Measurements from ENCODE around the gene FRY. TPM values are rescaled to one million over a fixed set of nuclear protein-coding genes. Genes with fewer than 3 reads are reported as not detected.

The FRY gene
- total and polyA plus RNA-seq, 10 of the 15 experiments (the other 5 are each of a cell fraction or from before 2014, with no cell fraction given) = 0.18 to 1.4 (median 0.30) TPM

DNA sequence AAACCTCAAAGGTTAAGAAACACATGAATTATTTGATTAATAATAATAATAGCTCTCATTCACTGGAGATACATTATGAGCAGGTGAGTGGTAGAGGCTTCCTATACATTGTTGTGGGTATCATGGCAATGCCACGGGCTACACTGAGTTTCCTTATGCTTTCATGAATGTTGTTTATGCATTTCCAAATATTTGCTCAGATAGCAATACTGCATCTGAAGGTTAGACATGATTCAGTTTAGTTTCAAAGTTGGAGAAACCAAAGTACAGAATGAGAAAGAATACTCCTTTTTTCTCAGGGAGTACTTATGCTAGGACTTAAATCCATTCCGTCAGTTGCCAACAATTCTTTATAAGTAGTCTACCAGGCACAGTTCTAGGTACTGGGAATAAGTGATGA, 108.5 kb downstream of the FRY start:
- H3K4me1 ChIP-seq (ENCODE audit: control insufficient read depth, insufficient read depth, low read length) = no peaks in the 10 kb centered on the region
- DNase-seq (ENCODE audit: low read depth, low spot score) (no peak), FAIRE-seq (no peak), ATAC-seq (no peak)
- intact Hi-C loops (cut with micrococcal nuclease; ENCODE audit: unreplicated experiment) = no loop called here
- H3K36me3 ChIP-seq (ENCODE audit: control insufficient read depth in 2 of 2, insufficient read depth in 2 of 2, low read length in 1 of 2) = no peaks in the 10 kb centered on the region
- H3K4me2 ChIP-seq (ENCODE audit: control insufficient read depth, insufficient read depth) = no peak overlapping the region
- H3K27ac ChIP-seq (ENCODE audit: control insufficient read depth, insufficient read depth) = no peak overlapping the region
- RAD21 ChIA-PET (ENCODE audit: unreplicated experiment) = no interaction called here
- H3K4me3 ChIP-seq = no peak overlapping the region
- BruUV-seq (replicated peaks) = no TSS peak
- H3K9ac ChIP-seq (ENCODE audit: control insufficient read depth, insufficient read depth, low read length) = no peak overlapping the region
- no peaks in the 10 kb centered on the region for H3K9me3 ChIP-seq (replicated peaks; ENCODE audit: control insufficient read depth, insufficient read depth, low read length)
- 47% methylated on average over 2 of the region's 2 CpGs for WGBS (ENCODE audit: insufficient coverage, insufficient replicate concordance, low lambda C conversion rate, missing lambda C conversion rate)
- SMC1A ChIA-PET (ENCODE audit: uncharacterized antibody, unreplicated experiment) = no interaction called here
- TF ChIP-seq EP300 (IDR thresholded peaks at IDR 0.05; ENCODE audit: borderline replicate concordance in 1 of 2, control insufficient read depth in 1 of 2, low read depth in 2 of 2, low read length in 2 of 2) = no peak
- TF ChIP-seq YBX1 (IDR thresholded peaks at IDR 0.05) = no peak
- TF ChIP-seq HDAC2 (IDR thresholded peaks at IDR 0.05) = no peak
- no peak for TF ChIP-seq CREB1 (IDR thresholded peaks at IDR 0.05; ENCODE audit: low read depth)
- TF ChIP-seq ZNF274 (IDR thresholded peaks at IDR 0.05; ENCODE audit: insufficient read depth, insufficient read length) = no peak
- no peak for TF ChIP-seq SUPT20H (IDR thresholded peaks at IDR 0.05; ENCODE audit: borderline replicate concordance, control insufficient read depth, low read depth, low read length)
- TF ChIP-seq CHD1 (IDR thresholded peaks at IDR 0.05; ENCODE audit: low read depth, low read length) = no peak
- TF ChIP-seq EED (IDR thresholded peaks at IDR 0.05; ENCODE audit: low read depth) = no peak
- no peak for TF ChIP-seq IRF4 (IDR thresholded peaks at IDR 0.05; ENCODE audit: low read depth, low read length)
- TF ChIP-seq ASH2L (IDR thresholded peaks at IDR 0.05; ENCODE audit: borderline replicate concordance, low read depth) = no peak
- TF ChIP-seq, protein P1, sequence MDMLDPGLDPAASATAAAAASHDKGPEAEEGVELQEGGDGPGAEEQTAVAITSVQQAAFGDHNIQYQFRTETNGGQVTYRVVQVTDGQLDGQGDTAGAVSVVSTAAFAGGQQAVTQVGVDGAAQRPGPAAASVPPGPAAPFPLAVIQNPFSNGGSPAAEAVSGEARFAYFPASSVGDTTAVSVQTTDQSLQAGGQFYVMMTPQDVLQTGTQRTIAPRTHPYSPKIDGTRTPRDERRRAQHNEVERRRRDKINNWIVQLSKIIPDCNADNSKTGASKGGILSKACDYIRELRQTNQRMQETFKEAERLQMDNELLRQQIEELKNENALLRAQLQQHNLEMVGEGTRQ (IDR thresholded peaks at IDR 0.05; ENCODE audit: borderline replicate concordance, low read depth, low read length) = no peak
- TF ChIP-seq, protein P2, sequence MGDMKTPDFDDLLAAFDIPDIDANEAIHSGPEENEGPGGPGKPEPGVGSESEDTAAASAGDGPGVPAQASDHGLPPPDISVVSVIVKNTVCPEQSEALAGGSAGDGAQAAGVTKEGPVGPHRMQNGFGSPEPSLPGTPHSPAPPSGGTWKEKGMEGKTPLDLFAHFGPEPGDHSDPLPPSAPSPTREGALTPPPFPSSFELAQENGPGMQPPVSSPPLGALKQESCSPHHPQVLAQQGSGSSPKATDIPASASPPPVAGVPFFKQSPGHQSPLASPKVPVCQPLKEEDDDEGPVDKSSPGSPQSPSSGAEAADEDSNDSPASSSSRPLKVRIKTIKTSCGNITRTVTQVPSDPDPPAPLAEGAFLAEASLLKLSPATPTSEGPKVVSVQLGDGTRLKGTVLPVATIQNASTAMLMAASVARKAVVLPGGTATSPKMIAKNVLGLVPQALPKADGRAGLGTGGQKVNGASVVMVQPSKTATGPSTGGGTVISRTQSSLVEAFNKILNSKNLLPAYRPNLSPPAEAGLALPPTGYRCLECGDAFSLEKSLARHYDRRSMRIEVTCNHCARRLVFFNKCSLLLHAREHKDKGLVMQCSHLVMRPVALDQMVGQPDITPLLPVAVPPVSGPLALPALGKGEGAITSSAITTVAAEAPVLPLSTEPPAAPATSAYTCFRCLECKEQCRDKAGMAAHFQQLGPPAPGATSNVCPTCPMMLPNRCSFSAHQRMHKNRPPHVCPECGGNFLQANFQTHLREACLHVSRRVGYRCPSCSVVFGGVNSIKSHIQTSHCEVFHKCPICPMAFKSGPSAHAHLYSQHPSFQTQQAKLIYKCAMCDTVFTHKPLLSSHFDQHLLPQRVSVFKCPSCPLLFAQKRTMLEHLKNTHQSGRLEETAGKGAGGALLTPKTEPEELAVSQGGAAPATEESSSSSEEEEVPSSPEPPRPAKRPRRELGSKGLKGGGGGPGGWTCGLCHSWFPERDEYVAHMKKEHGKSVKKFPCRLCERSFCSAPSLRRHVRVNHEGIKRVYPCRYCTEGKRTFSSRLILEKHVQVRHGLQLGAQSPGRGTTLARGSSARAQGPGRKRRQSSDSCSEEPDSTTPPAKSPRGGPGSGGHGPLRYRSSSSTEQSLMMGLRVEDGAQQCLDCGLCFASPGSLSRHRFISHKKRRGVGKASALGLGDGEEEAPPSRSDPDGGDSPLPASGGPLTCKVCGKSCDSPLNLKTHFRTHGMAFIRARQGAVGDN (IDR thresholded peaks at IDR 0.05) = no peak
- TF ChIP-seq DPF2 (IDR thresholded peaks at IDR 0.05) = no peak
- no peak for TF ChIP-seq CBFB (IDR thresholded peaks at IDR 0.05; ENCODE audit: low read depth)
- no peak for TF ChIP-seq RFX5 (IDR thresholded peaks at IDR 0.05; ENCODE audit: low read depth, low read length)
- TF ChIP-seq, protein P3, sequence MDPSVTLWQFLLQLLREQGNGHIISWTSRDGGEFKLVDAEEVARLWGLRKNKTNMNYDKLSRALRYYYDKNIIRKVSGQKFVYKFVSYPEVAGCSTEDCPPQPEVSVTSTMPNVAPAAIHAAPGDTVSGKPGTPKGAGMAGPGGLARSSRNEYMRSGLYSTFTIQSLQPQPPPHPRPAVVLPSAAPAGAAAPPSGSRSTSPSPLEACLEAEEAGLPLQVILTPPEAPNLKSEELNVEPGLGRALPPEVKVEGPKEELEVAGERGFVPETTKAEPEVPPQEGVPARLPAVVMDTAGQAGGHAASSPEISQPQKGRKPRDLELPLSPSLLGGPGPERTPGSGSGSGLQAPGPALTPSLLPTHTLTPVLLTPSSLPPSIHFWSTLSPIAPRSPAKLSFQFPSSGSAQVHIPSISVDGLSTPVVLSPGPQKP (IDR thresholded peaks at IDR 0.05; ENCODE audit: low read depth, low read length) = no peak
- TF ChIP-seq HDAC6 (IDR thresholded peaks at IDR 0.05; ENCODE audit: unreplicated experiment) = no peak
- no peak for TF ChIP-seq MYC (IDR thresholded peaks at IDR 0.05; ENCODE audit: insufficient read depth, insufficient read length, insufficient replicate concordance, low read length, severe bottlenecking)
- TF ChIP-seq MXI1 (IDR thresholded peaks at IDR 0.05; ENCODE audit: low read depth, low read length) = no peak
- no peak for TF ChIP-seq NFIC (IDR thresholded peaks at IDR 0.05; ENCODE audit: low read depth, low read length)
- no peaks in the 10 kb centered on the region for H3K79me2 ChIP-seq (ENCODE audit: control insufficient read depth, insufficient read depth, low read length)
- H3K27me3 ChIP-seq (replicated peaks in 1 of 2; ENCODE audit: control insufficient read depth in 2 of 2, insufficient read depth in 2 of 2, low read length in 1 of 2) = no peaks in the 10 kb centered on the region
- no peaks in the 10 kb centered on the region for H4K20me1 ChIP-seq (ENCODE audit: control insufficient read depth, insufficient read depth)
- H2AFZ ChIP-seq (ENCODE audit: control insufficient read depth, low read depth, low read length) = no peak overlapping the region
- in situ Hi-C loops (cut with MboI) = no loop called here
- CTCF ChIA-PET = no interaction called here
- POLR2A ChIA-PET = no interaction called here
